ENCODE results near the gene PTPRT.

GRCh38 chr20:42204109-42204660, 985.5 kb downstream of the PTPRT start:
- TF ChIP-seq CTCF (IDR thresholded peaks at IDR 0.05), result peak in 4 of 6 experiments; percentile 9 to 33 (median 28)
- TF ChIP-seq POLR2AphosphoS5 (IDR thresholded peaks at IDR 0.05), result no peak
- no peak for TF ChIP-seq POLR2A (IDR thresholded peaks at IDR 0.05)
